ENCODE data around the gene DNAJC18. TPM values are rescaled to one million over a fixed set of nuclear protein-coding genes. Genes with fewer than 3 reads are reported as not detected.

The DNAJC18 gene
- total RNA-seq, 4 donors from 2014 or later = 7.6 to 27.7 (median 14.5) TPM

GRCh38 chr5:139383275-139383992, 55.9 kb downstream of the DNAJC18 start, which contains the start of gene SLC23A1:
TSS of gene SLC23A1 (minus strand) at chr5:139383297. CDS start at chr5:139383253, 44 bp downstream.
- Histone ChIP-seq H3K9me3 (no peaks in the 10 kb centered on the region), H3K4me3 (no peak within 1 kb of the TSS), H3K36me3 (no peaks in the 10 kb centered on the region), H3K27me3 (no peaks in the 10 kb centered on the region), H3K4me1 (peaks cover 0 to 25% (median 11%) of the 10 kb centered on the region in 3 donors), H3K27ac (peak within 1 kb of the TSS in 2 of 4 donors; percentile 10 to 62)
- TF ChIP-seq POLR2AphosphoS5 (IDR thresholded peaks at IDR 0.05) (no peak), EP300 (IDR thresholded peaks at IDR 0.05) (no peak), POLR2A (IDR thresholded peaks at IDR 0.05) (no peak)
- TF ChIP-seq, protein P1, sequence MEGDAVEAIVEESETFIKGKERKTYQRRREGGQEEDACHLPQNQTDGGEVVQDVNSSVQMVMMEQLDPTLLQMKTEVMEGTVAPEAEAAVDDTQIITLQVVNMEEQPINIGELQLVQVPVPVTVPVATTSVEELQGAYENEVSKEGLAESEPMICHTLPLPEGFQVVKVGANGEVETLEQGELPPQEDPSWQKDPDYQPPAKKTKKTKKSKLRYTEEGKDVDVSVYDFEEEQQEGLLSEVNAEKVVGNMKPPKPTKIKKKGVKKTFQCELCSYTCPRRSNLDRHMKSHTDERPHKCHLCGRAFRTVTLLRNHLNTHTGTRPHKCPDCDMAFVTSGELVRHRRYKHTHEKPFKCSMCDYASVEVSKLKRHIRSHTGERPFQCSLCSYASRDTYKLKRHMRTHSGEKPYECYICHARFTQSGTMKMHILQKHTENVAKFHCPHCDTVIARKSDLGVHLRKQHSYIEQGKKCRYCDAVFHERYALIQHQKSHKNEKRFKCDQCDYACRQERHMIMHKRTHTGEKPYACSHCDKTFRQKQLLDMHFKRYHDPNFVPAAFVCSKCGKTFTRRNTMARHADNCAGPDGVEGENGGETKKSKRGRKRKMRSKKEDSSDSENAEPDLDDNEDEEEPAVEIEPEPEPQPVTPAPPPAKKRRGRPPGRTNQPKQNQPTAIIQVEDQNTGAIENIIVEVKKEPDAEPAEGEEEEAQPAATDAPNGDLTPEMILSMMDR (IDR thresholded peaks at IDR 0.05) = no peak
- 100% methylated on average over 2 of the region's 10 CpGs; no CpG with 5 or more reads in 1 of the 2 donors for WGBS, 2 donors (ENCODE audit: low coverage in 1 of 2)
- no peak for ATAC-seq

GRCh38 chr5:139382807-139383206, 56.5 kb downstream of the DNAJC18 start:
- peaks cover 0 to 4% of the 10 kb centered on the region in 2 donors for H3K36me3 ChIP-seq
- 0% methylated on average over 1 of the region's 3 CpGs; no CpG with 5 or more reads in 1 of the 2 donors for WGBS, 2 donors (ENCODE audit: low coverage in 1 of 2)
- ATAC-seq = no peak
- H3K27me3 ChIP-seq = no peaks in the 10 kb centered on the region
- no peaks in the 10 kb centered on the region for H3K9me3 ChIP-seq
- H3K27ac ChIP-seq = no peak overlapping the region
- TF ChIP-seq, protein P1 (IDR thresholded peaks at IDR 0.05) = no peak
- TF ChIP-seq POLR2AphosphoS5 (IDR thresholded peaks at IDR 0.05) (no peak), POLR2A (IDR thresholded peaks at IDR 0.05) (no peak), EP300 (IDR thresholded peaks at IDR 0.05) (no peak)
- peaks cover 0 to 22% (median 4%) of the 10 kb centered on the region in 3 donors for H3K4me1 ChIP-seq
- no peak overlapping the region for H3K4me3 ChIP-seq

- H3K27ac ChIP-seq = no peak overlapping the region
Measured at GRCh38 chr5:139381837-139382761, 57.2 kb downstream of the DNAJC18 start.

GRCh38 chr5:139379626-139380449, 59.5 kb downstream of the DNAJC18 start:
- whole genome bisulfite sequencing, 2 donors (ENCODE audit: low coverage in 1 of 2) = 55 to 80% methylated on average over 4 to 5 of the region's 15 CpGs
- H3K27ac ChIP-seq = no peak overlapping the region
- H3K36me3 ChIP-seq = peaks cover 0 to 15% of the 10 kb centered on the region in 2 donors
- TF ChIP-seq EP300 (IDR thresholded peaks at IDR 0.05) = no peak
- H3K9me3 ChIP-seq = no peaks in the 10 kb centered on the region
- peaks cover 0 to 23% (median 3%) of the 10 kb centered on the region in 3 donors for H3K4me1 ChIP-seq
- no peak overlapping the region for H3K4me3 ChIP-seq
- no peak for ATAC-seq
- no peaks in the 10 kb centered on the region for H3K27me3 ChIP-seq

More at GRCh38 chr5:139381837-139382761, 57.2 kb downstream of the DNAJC18 start:
- Histone ChIP-seq H3K4me1 (peaks cover 0 to 21% (median 3%) of the 10 kb centered on the region in 3 donors), H3K36me3 (peaks cover 0 to 7% of the 10 kb centered on the region in 2 donors), H3K4me3 (no peak overlapping the region), H3K27me3 (no peaks in the 10 kb centered on the region), H3K9me3 (no peaks in the 10 kb centered on the region)
- WGBS, 2 donors (ENCODE audit: low coverage in 1 of 2) = 50 to 93% methylated on average over 1 to 3 of the region's 28 CpGs
- no peak for TF ChIP-seq POLR2A (IDR thresholded peaks at IDR 0.05)
- TF ChIP-seq, protein P1 (IDR thresholded peaks at IDR 0.05) = no peak
- ATAC-seq = no peak

Measured in gastroesophageal sphincter (tissue), 4 donors.